HG03135 (cell line): Measurements from ENCODE around the gene LRBA.
A peak's percentile ranks its signal among the peaks of the same experiment; 100 is the strongest.

Source experiments
- ATAC-seq: cut with Tn5 transposase; IDR thresholded peaks from one replicate; pipeline ENCODE4 v1.9.1; 2021; ENCODE audit warnings: mild to moderate bottlenecking, moderate library complexity; ENCODE audit not compliant: unreplicated experiment

LRBA gene

GRCh38 chr4:150886597-150886996 lies 128.5 kb downstream of the LRBA start:
- no peak for ATAC-seq

- ATAC-seq, result no peak
Observed at GRCh38 chr4:150884625-150885024, 130.5 kb downstream of the LRBA start.

- ATAC-seq, result no peak
Observed at GRCh38 chr4:150875367-150875766, 139.7 kb downstream of the LRBA start.

GRCh38 chr4:150874338-150875226 lies 140.5 kb downstream of the LRBA start:
- no peak for ATAC-seq

- peak; percentile 84 for ATAC-seq
Observed at GRCh38 chr4:150867148-150867547, 147.9 kb downstream of the LRBA start.

- ATAC-seq, result no peak
Observed at GRCh38 chr4:150863456-150863855, 151.6 kb downstream of the LRBA start.

- ATAC-seq, result no peak
Observed at GRCh38 chr4:150862829-150863228, 152.3 kb downstream of the LRBA start.

- no peak for ATAC-seq
Observed at GRCh38 chr4:150859453-150859852, 155.6 kb downstream of the LRBA start.

GRCh38 chr4:150855981-150856510 lies 159.0 kb downstream of the LRBA start:
- no peak for ATAC-seq

GRCh38 chr4:150854600-150854999 lies 160.5 kb downstream of the LRBA start:
- ATAC-seq, result no peak

GRCh38 chr4:150853882-150854281 lies 161.2 kb downstream of the LRBA start:
- no peak for ATAC-seq

GRCh38 chr4:150852216-150852615 lies 162.9 kb downstream of the LRBA start:
- ATAC-seq, result no peak

GRCh38 chr4:150849016-150849415 lies 166.1 kb downstream of the LRBA start:
- ATAC-seq, result no peak

GRCh38 chr4:150828159-150828558 lies 186.9 kb downstream of the LRBA start:
- peak; percentile 94 for ATAC-seq

GRCh38 chr4:150827226-150827625 lies 187.9 kb downstream of the LRBA start:
- no peak for ATAC-seq

GRCh38 chr4:150826306-150826705 lies 188.8 kb downstream of the LRBA start:
- ATAC-seq, result no peak

- no peak for ATAC-seq
Observed at GRCh38 chr4:150822407-150822806, 192.7 kb downstream of the LRBA start.

GRCh38 chr4:150821641-150822040 lies 193.4 kb downstream of the LRBA start:
- no peak for ATAC-seq

GRCh38 chr4:150820409-150820808 lies 194.7 kb downstream of the LRBA start:
- no peak for ATAC-seq

GRCh38 chr4:150818661-150819060 lies 196.4 kb downstream of the LRBA start:
- ATAC-seq, result no peak

GRCh38 chr4:150817804-150818528 lies 197.1 kb downstream of the LRBA start:
- ATAC-seq, result no peak

GRCh38 chr4:150817017-150817416 lies 198.1 kb downstream of the LRBA start:
- no peak for ATAC-seq
